Measurements from ENCODE around the gene IL36B. TPM values are rescaled to one million over a fixed set of nuclear protein-coding genes. Genes with fewer than 3 reads are reported as not detected.

IL36B gene
- total RNA-seq, 1 donor from 2014 or later, result not detected

- no peaks in the 10 kb centered on the region for H3K9me3 ChIP-seq
- H3K36me3 ChIP-seq, result no peaks in the 10 kb centered on the region
- H3K4me1 ChIP-seq, result no peaks in the 10 kb centered on the region
- no peak for ATAC-seq
- no peak for DNase-seq
- TF ChIP-seq CTCF (IDR thresholded peaks at IDR 0.05), result no peak
- peaks cover 4% of the 10 kb centered on the region for H3K27me3 ChIP-seq (ENCODE audit: low read depth)
- intact Hi-C loops (cut with DNase I), result no loop called here
- H3K27ac ChIP-seq, result no peak overlapping the region
- no peak overlapping the region for H3K4me3 ChIP-seq
These were observed 38.6 kb downstream of the IL36B start for GRCh38 chr2:113014067-113014466.

GRCh38 chr2:113013336-113013661 lies 39.4 kb downstream of the IL36B start:
- Histone ChIP-seq H3K36me3 (no peaks in the 10 kb centered on the region), H3K4me1 (no peaks in the 10 kb centered on the region), H3K9me3 (no peaks in the 10 kb centered on the region), H3K27me3 (ENCODE audit: low read depth) (peaks cover 4% of the 10 kb centered on the region), H3K27ac (no peak overlapping the region), H3K4me3 (no peak overlapping the region)
- TF ChIP-seq CTCF (IDR thresholded peaks at IDR 0.05), result no peak
- intact Hi-C loops (cut with DNase I), result no loop called here
- no peak for ATAC-seq
- DNase-seq, result no peak

- Histone ChIP-seq H3K27me3 (ENCODE audit: low read depth) (no peaks in the 10 kb centered on the region), H3K9me3 (no peaks in the 10 kb centered on the region), H3K4me3 (no peak overlapping the region), H3K36me3 (no peaks in the 10 kb centered on the region), H3K27ac (no peak overlapping the region), H3K4me1 (no peaks in the 10 kb centered on the region)
- DNase-seq, result no peak
- intact Hi-C loops (cut with DNase I), result no loop called here
- ATAC-seq, result no peak
- no peak for TF ChIP-seq CTCF (IDR thresholded peaks at IDR 0.05)
These were observed 40.0 kb downstream of the IL36B start for GRCh38 chr2:113012436-113013335.

- Histone ChIP-seq H3K36me3 (no peaks in the 10 kb centered on the region), H3K27ac (no peak overlapping the region), H3K4me1 (no peaks in the 10 kb centered on the region), H3K4me3 (no peak overlapping the region), H3K9me3 (no peaks in the 10 kb centered on the region), H3K27me3 (ENCODE audit: low read depth) (no peaks in the 10 kb centered on the region)
- intact Hi-C loops (cut with DNase I), result no loop called here
- no peak for ATAC-seq
- TF ChIP-seq CTCF (IDR thresholded peaks at IDR 0.05), result no peak
- no peak for DNase-seq
These were observed 41.6 kb downstream of the IL36B start for GRCh38 chr2:113011108-113011507.

- H3K4me1 ChIP-seq, result no peaks in the 10 kb centered on the region
- ATAC-seq, result no peak
These were observed 42.6 kb downstream of the IL36B start for GRCh38 chr2:113010088-113010487.

More at GRCh38 chr2:113010088-113010487, 42.6 kb downstream of the IL36B start:
- Histone ChIP-seq H3K4me3 (no peak overlapping the region), H3K27ac (no peak overlapping the region), H3K9me3 (no peaks in the 10 kb centered on the region), H3K27me3 (ENCODE audit: low read depth) (no peaks in the 10 kb centered on the region), H3K36me3 (no peaks in the 10 kb centered on the region)
- no peak for DNase-seq
- intact Hi-C loops (cut with DNase I), result no loop called here
- TF ChIP-seq CTCF (IDR thresholded peaks at IDR 0.05), result no peak
